ENCODE data around the gene APOBEC3G.

DNA sequence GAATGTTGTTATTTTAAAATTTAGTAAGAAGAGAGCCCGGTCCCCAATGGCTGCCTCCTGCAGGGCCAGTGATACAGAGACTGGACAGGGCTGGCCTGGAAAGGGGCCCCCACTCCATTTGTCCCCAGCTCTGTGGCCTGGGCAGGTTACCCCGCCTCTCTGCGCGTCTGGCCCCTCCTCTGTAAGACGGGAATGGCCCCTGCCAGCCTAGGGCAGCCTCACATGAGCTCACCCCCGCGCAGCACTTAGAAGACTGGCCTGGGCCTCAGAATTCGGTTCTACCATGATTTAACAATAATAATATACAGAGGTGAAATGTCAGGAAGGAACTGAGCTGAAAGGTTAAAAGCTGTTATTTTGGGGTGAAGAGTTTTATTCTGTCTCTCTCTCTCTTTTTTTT is 1.3 kb downstream of the APOBEC3G start:
- TF ChIP-seq, protein P1, sequence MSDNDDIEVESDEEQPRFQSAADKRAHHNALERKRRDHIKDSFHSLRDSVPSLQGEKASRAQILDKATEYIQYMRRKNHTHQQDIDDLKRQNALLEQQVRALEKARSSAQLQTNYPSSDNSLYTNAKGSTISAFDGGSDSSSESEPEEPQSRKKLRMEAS (IDR thresholded peaks at IDR 0.05; ENCODE audit: low read depth, low read length), result no peak
- TF ChIP-seq, protein P2, sequence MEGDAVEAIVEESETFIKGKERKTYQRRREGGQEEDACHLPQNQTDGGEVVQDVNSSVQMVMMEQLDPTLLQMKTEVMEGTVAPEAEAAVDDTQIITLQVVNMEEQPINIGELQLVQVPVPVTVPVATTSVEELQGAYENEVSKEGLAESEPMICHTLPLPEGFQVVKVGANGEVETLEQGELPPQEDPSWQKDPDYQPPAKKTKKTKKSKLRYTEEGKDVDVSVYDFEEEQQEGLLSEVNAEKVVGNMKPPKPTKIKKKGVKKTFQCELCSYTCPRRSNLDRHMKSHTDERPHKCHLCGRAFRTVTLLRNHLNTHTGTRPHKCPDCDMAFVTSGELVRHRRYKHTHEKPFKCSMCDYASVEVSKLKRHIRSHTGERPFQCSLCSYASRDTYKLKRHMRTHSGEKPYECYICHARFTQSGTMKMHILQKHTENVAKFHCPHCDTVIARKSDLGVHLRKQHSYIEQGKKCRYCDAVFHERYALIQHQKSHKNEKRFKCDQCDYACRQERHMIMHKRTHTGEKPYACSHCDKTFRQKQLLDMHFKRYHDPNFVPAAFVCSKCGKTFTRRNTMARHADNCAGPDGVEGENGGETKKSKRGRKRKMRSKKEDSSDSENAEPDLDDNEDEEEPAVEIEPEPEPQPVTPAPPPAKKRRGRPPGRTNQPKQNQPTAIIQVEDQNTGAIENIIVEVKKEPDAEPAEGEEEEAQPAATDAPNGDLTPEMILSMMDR (IDR thresholded peaks at IDR 0.05; ENCODE audit: low read depth, low read length), result no peak

All from NB4 (cell line).